HUES48 (cell line): ENCODE results near the gene ENTPD2.

ENCODE experiments used
- H3K27ac ChIP-seq: one replicate; pipeline ENCODE4 v1.7.0; 2013; ENCODE audit warnings: low read depth, low read length, inconsistent platforms
- H3K27me3 ChIP-seq: 2 replicates; pipeline ENCODE4 v1.6.1; 2013; ENCODE audit warnings: mild to moderate bottlenecking, low read length; ENCODE audit not compliant: control insufficient read depth, insufficient read depth
- H3K36me3 ChIP-seq: 2 replicates; pipeline ENCODE4 v1.6.1; 2013; ENCODE audit warnings: low read length; ENCODE audit not compliant: control insufficient read depth, insufficient read depth
- H3K4me1 ChIP-seq: 2 replicates; pipeline ENCODE4 v1.6.1; 2013; ENCODE audit warnings: mild to moderate bottlenecking, low read length; ENCODE audit not compliant: control insufficient read depth, insufficient read depth
- H3K4me3 ChIP-seq: 2 replicates; pipeline ENCODE4 v1.5.1; 2013; ENCODE audit warnings: mild to moderate bottlenecking, low read depth, low read length
- H3K9ac ChIP-seq: 2 replicates; pipeline ENCODE4 v1.6.1; 2013; ENCODE audit warnings: mild to moderate bottlenecking, low read depth, low read length, moderate library complexity
- H3K9me3 ChIP-seq: 2 replicates; pipeline ENCODE4 v1.6.1; 2013; ENCODE audit warnings: low read length; ENCODE audit not compliant: control insufficient read depth, insufficient read depth

Gene ENTPD2

DNA sequence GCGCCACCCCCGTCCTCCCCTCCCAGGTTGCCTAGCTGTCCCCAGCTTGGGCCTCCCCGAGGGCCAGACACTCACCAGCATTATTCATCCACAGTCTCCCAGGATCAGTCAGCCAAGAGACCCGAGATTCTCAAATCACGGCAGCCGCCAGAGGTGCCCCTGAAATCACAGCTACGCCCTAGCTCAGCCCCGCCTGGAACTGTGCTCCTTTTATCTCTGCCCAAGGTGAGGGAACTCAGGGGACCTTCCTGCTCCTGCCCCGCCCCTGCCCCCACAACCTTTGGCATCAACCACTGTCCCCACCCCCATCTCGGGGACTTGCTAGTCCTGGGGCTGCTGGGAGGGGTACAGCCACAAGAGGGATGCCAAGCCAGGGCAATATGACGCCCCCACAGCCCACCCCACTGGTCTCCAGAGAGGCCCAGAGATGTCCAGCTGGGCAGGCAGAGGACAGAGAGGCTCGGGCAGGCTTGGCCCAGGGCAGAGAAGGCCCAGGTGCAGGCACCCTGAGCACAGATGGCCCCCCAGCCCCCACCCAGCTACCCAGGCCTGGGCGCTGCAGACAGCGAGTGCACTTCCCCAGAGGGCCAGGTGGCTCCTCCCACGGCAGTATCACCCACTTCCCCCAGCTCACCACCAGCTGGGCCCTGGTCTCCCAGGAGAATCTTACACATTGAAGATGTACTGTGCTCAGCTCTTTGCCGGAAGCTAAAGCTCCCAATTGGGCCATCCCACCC, 21.8 kb downstream of the ENTPD2 start, which contains the start of gene FUT7:
TSS of gene FUT7 (minus strand) at position 185 of the 737 bp plus-strand sequence. CDS start at position 88, 97 bp downstream.
- peaks cover 17% of the 10 kb centered on the region for H3K27me3 ChIP-seq
- 0 out of 2 replicates have a peak, but pooled peaks cover 2% of the 10 kb centered on the region for H3K4me1 ChIP-seq
- no peaks in the 10 kb centered on the region for H3K9me3 ChIP-seq
- no peak within 1 kb of the TSS for H3K9ac ChIP-seq
- no peak within 1 kb of the TSS for H3K27ac ChIP-seq
- no peaks in the 10 kb centered on the region for H3K36me3 ChIP-seq
- no peak within 1 kb of the TSS for H3K4me3 ChIP-seq

GRCh38 chr9:137030538-137031527, 23.0 kb downstream of the ENTPD2 start:
- no peak overlapping the region for H3K9ac ChIP-seq
- H3K4me1 ChIP-seq, result 0 out of 2 replicates have a peak, but pooled peaks cover 2% of the 10 kb centered on the region
- H3K4me3 ChIP-seq, result no peak overlapping the region

DNA sequence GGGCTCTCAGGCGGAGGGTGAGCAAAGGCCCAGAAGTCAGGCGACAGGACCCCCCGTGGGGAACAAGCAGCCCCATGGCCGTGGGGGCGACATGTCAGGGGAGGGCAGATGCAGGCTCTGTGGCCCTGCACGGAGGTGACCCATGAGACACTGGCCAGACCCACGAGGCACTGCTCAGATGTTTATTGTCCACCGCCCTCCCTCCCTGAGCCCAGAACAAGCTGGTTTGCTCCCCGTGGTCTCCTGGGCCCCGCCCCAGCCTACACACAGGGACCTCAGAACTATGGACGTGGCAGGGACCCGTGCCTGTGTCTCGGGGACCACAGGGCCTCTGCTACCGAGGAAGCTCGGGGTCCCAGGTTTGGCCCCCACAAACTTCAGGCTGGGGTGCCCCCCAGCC, 23.9 kb downstream of the ENTPD2 start:
- Histone ChIP-seq H3K27me3 (peaks cover 24% of the 10 kb centered on the region), H3K9ac (no peak overlapping the region), H3K36me3 (no peaks in the 10 kb centered on the region), H3K4me1 (0 out of 2 replicates have a peak, but pooled peaks cover 2% of the 10 kb centered on the region), H3K27ac (no peak overlapping the region), H3K4me3 (no peak overlapping the region), H3K9me3 (no peaks in the 10 kb centered on the region)

More at GRCh38 chr9:137030538-137031527, 23.0 kb downstream of the ENTPD2 start:
- H3K36me3 ChIP-seq, result no peaks in the 10 kb centered on the region
- H3K27ac ChIP-seq, result no peak overlapping the region
- H3K27me3 ChIP-seq, result peaks cover 24% of the 10 kb centered on the region
- H3K9me3 ChIP-seq, result no peaks in the 10 kb centered on the region

DNA sequence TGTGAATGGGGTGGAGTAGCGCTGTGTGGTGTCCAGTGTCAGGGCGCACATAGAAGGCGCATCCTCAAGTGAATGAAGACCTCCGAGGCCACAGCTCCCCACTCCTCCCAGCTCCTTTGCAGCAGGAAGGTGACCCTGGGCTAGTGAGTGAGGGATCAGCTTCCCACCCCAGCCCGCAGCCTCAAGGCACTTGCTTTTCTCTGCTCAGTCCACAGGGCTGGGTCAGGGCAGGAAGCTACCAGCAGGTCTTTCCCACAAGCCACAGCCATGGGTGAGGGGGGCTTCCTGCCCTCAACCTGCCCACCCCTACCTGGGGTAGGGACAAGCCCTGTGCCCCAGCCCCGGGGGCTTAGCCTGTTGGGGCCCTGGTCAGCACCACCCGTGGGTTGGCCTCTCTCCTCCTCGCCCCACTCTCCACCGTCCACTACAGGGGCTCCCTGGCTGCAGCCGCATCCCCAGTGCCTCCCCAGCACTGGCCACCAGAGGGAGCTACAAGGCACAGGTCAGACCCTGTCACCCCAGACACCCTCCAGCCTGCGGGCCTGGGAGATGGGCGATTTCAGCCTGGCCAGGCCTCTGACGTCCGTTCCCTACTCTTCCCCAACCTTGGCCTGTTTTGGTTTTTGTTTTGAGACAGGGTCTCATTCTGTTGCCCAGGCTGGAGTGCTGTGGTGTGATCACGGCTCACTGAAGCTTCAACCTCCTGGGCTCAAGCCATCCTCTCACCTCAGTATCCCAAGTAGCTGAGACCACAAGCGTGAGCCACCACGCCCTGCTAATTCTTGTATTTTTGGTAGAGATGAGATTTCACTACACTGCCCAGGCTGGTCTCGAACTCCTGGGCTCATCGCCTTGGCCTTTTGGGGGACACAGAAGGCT, 24.6 kb downstream of the ENTPD2 start:
- H3K4me3 ChIP-seq, result peak overlapping the region; percentile 61; the same call in 1 of the 2 replicates
- H3K9ac ChIP-seq, result no peak overlapping the region
- no peak overlapping the region for H3K27ac ChIP-seq
- H3K9me3 ChIP-seq, result no peaks in the 10 kb centered on the region
- peaks cover 24% of the 10 kb centered on the region for H3K27me3 ChIP-seq
- 0 out of 2 replicates have a peak, but pooled peaks cover 2% of the 10 kb centered on the region for H3K4me1 ChIP-seq
- H3K36me3 ChIP-seq, result no peaks in the 10 kb centered on the region

DNA sequence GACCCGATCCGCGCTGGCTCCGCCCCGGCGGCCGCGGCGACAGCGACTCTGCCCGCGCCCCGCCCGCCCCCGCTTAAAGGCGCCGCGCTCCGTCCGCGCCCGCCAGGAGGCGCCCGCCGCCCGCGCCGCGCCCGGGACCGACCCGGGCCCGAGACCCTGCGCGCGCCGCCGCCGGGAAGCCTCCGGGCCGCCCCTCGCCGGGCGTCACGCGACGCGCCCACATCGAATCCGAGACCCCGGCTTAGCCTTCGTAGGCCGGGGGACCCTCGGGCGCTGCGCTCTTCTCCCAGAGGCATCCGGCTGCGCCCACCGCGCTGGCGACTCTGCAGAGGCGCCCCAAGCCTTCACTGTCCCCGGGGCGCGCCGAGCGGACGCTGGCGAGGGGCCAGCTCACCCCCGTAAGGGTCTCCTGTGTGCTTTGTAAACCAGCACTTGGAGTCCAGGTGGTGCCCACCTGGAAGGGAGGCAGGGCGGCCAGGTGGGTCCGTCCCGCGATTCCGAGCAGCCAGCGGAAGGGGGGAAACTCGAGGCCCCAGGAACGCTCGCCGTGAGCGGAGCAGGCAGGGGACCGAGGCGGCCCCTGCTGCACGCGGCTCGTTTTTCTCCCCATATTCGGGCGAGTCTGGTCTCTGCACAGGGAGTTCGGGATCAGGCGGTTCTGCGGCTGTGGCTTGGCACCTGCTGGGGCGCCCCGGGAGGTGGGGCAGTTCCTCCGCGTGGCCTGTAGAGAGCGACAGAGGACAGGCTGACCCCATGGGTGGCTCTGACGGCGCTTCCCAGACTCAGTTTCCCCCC, 25.4 kb downstream of the ENTPD2 start:
- H3K27me3 ChIP-seq, result peaks cover 24% of the 10 kb centered on the region
- H3K36me3 ChIP-seq, result no peaks in the 10 kb centered on the region
- 0 out of 2 replicates have a peak, but pooled peaks cover 2% of the 10 kb centered on the region for H3K4me1 ChIP-seq
- no peak overlapping the region for H3K27ac ChIP-seq
- H3K9me3 ChIP-seq, result no peaks in the 10 kb centered on the region
- no peak overlapping the region for H3K9ac ChIP-seq
- peak overlapping the region; percentile 61 for H3K4me3 ChIP-seq

- H3K27ac ChIP-seq, result no peak within 1 kb of the TSS
- peaks cover 24% of the 10 kb centered on the region for H3K27me3 ChIP-seq
- H3K4me3 ChIP-seq, result peak within 1 kb of the TSS; percentile 61
- 0 out of 2 replicates have a peak, but pooled peaks cover 2% of the 10 kb centered on the region for H3K4me1 ChIP-seq
- H3K9ac ChIP-seq, result no peak within 1 kb of the TSS
- H3K9me3 ChIP-seq, result no peaks in the 10 kb centered on the region
- no peaks in the 10 kb centered on the region for H3K36me3 ChIP-seq
Observed at GRCh38 chr9:137027369-137028262, 26.2 kb downstream of the ENTPD2 start, which contains the start of gene ABCA2. TSS of gene ABCA2 (minus strand) at chr9:137028237. CDS start at chr9:137028140, 97 bp downstream.

DNA sequence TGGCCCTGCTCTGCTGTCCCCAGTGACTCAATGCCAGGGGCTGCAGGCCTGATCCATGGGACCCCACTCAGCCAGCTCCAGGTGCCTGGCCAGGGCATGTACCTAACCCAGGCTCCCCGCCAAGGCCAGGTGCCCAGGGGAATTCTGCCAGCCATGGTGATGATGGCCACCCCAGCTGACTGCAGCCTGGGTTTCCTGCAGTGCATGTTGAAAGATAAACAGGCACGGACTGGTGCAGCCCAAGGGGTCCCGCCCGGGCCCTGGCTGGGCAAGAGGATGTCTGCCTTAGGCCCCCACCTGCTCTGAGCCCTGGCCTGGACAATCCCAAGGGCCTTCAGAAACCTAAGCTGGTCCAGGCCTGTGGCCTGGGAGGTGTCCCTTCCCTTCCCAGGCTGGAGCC, 27.0 kb downstream of the ENTPD2 start:
- Histone ChIP-seq H3K4me3 (no peak overlapping the region), H3K27ac (no peak overlapping the region), H3K27me3 (peaks cover 24% of the 10 kb centered on the region), H3K9ac (no peak overlapping the region), H3K4me1 (0 out of 2 replicates have a peak, but pooled peaks cover 2% of the 10 kb centered on the region), H3K36me3 (no peaks in the 10 kb centered on the region), H3K9me3 (no peaks in the 10 kb centered on the region)

DNA sequence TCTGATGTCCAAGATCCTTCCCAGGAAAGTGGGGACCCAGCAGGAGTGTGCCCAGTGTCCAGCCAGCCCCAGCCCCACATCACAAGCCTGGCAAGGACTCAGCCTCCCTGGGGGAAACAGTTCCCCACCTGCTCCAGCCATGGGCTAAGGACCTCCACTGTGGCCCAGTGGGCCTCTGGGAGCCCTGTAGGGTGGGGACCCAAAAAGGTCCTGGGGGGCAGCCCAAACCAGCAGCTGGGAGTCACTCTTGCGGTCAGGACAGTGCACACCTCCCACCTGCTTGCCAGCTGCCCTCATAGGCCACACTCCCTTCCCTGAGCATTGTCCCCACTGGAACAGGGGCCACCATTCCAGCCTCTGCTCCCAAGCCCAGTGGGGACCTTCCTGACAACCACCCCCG, 27.5 kb downstream of the ENTPD2 start:
- 0 out of 2 replicates have a peak, but pooled peaks cover 2% of the 10 kb centered on the region for H3K4me1 ChIP-seq
- no peaks in the 10 kb centered on the region for H3K9me3 ChIP-seq
- no peak overlapping the region for H3K9ac ChIP-seq
- no peaks in the 10 kb centered on the region for H3K36me3 ChIP-seq
- H3K4me3 ChIP-seq, result no peak overlapping the region
- no peak overlapping the region for H3K27ac ChIP-seq
- H3K27me3 ChIP-seq, result peaks cover 24% of the 10 kb centered on the region

DNA sequence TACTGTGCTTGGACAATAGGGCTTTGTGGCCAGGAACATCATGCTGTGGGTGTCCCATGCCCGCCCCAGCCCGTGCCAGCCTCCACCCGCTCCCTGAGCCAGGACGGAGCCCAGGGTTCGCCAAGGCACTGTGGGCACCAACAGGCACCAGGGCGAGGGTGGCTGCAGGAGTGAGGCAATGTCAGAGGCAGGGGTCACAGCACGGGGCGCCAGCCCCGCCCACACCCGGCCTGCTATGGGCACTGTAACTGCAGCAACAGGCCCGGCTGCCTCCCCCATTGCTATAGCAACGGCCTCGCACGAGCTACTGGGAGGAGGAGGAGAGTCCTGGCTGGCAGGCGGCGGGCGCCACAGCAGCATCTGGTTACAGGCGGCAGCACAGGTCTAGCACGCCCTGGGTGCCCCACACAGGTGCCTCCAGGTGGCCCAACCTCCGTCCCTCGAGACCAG, 28.3 kb downstream of the ENTPD2 start:
- H3K9ac ChIP-seq, result no peak overlapping the region
- peaks cover 24% of the 10 kb centered on the region for H3K27me3 ChIP-seq
- H3K9me3 ChIP-seq, result no peaks in the 10 kb centered on the region
- no peak overlapping the region for H3K4me3 ChIP-seq
- H3K4me1 ChIP-seq, result 0 out of 2 replicates have a peak, but pooled peaks cover 2% of the 10 kb centered on the region
- no peak overlapping the region for H3K27ac ChIP-seq
- H3K36me3 ChIP-seq, result no peaks in the 10 kb centered on the region
